ENCODE data around the gene AGPS. TPM values are rescaled to one million over a fixed set of nuclear protein-coding genes. Genes with fewer than 3 reads are reported as not detected.

The AGPS gene
- total and polyA plus RNA-seq, 7 donors: 13.1 to 37.5 (median 22.0) TPM

DNA sequence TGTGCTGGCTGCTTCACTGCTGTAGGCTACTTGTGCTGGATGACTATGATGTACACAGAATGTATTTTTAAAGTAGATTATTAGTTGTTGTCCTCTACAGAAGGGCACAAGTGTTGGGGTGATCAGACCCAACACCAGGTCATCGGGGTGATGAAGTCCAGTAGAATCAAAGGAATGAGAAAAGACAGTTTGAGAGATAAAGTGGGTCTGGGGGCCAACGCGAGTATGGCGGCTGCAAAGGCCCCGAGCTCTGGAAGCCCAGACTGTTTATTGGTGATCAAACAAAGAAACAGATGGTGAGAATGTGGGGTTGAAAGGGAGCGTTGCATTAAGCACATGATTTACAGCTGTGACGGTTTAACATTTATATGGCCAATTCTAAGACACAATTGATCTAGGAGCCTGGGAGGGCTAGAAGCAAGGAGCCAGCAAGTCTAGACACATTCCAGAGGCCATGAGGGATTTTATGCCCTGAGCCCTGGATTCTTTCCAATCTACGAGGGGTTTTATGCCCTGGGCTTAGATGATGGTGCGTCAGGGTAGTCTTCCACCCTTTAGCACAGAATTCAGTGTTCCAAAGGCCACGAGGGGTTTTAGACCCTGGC lies 153.5 kb downstream of the AGPS start:
- intact Hi-C loops (cut with DNase I): no loop called here
- TF ChIP-seq, protein P1, sequence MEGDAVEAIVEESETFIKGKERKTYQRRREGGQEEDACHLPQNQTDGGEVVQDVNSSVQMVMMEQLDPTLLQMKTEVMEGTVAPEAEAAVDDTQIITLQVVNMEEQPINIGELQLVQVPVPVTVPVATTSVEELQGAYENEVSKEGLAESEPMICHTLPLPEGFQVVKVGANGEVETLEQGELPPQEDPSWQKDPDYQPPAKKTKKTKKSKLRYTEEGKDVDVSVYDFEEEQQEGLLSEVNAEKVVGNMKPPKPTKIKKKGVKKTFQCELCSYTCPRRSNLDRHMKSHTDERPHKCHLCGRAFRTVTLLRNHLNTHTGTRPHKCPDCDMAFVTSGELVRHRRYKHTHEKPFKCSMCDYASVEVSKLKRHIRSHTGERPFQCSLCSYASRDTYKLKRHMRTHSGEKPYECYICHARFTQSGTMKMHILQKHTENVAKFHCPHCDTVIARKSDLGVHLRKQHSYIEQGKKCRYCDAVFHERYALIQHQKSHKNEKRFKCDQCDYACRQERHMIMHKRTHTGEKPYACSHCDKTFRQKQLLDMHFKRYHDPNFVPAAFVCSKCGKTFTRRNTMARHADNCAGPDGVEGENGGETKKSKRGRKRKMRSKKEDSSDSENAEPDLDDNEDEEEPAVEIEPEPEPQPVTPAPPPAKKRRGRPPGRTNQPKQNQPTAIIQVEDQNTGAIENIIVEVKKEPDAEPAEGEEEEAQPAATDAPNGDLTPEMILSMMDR (IDR thresholded peaks at IDR 0.05): no peak
- no peak for TF ChIP-seq POLR2A (IDR thresholded peaks at IDR 0.05)

DNA sequence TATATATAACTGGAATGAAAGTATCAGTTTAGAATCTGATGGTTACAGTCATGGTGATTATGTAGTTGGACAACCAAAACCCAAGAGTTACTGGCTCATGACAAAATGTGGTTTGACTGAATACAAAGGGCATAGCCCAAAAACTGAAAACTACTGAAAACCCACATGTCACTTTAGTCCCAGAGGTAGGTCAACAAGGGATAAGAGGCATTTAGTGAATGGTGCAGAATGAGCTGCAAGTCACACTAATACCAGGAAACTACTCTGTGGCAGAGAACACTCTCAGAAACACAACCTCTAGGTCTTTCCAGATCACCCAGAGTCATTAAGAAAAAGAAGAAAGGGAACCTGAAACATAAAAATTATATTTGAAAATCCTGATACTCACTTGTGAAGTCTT lies 154.5 kb downstream of the AGPS start:
- H3K27ac ChIP-seq: no peak overlapping the region
- H3K9me3 ChIP-seq: no peaks in the 10 kb centered on the region
- no peak overlapping the region for H3K4me3 ChIP-seq
- no peaks in the 10 kb centered on the region for H3K27me3 ChIP-seq
- TF ChIP-seq, protein P1 (IDR thresholded peaks at IDR 0.05): no peak
- TF ChIP-seq EP300 (IDR thresholded peaks at IDR 0.05): no peak
- no peak for TF ChIP-seq POLR2AphosphoS5 (IDR thresholded peaks at IDR 0.05)
- TF ChIP-seq POLR2A (IDR thresholded peaks at IDR 0.05): no peak
- intact Hi-C loops (cut with DNase I): no loop called here
- H3K36me3 ChIP-seq: no peaks in the 10 kb centered on the region
- H3K4me1 ChIP-seq: peaks cover 0 to 38% (median 11%) of the 10 kb centered on the region in 4 donors
- DNase-seq: no peak

More for the DNA sequence above, 153.5 kb downstream of the AGPS start:
- H3K4me1 ChIP-seq: peaks cover 0 to 33% (median 5%) of the 10 kb centered on the region in 4 donors
- no peak overlapping the region for H3K27ac ChIP-seq
- H3K4me3 ChIP-seq: no peak overlapping the region
- no peak for DNase-seq
- H3K27me3 ChIP-seq: no peaks in the 10 kb centered on the region
- H3K36me3 ChIP-seq: no peaks in the 10 kb centered on the region
- 84 to 91% methylated on average over 10 of the region's 10 CpGs for WGBS, 2 donors
- H3K9me3 ChIP-seq: no peaks in the 10 kb centered on the region

DNA sequence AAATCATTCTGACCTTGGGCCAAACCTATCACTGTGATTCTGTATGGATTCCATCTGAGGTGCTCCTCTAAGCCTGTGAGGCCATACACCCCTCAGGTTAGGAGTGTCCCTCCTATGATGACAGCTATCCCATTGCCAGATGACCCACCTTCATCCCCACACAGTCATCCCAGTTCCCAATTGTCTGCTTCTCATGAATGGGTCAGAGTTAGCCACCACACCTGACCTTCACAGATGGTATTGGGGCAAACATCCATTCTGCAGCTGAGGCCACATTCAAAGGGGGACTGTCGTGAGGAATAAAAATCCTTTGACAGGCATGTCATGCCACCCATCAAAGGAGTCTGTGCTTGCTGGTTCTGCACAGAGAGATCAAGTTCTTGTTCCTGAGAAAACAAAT lies 155.2 kb downstream of the AGPS start:
- Histone ChIP-seq H3K4me3 (no peak overlapping the region), H3K36me3 (no peaks in the 10 kb centered on the region), H3K27me3 (no peaks in the 10 kb centered on the region), H3K27ac (no peak overlapping the region), H3K9me3 (no peaks in the 10 kb centered on the region), H3K4me1 (peaks cover 0 to 38% (median 11%) of the 10 kb centered on the region in 4 donors)
- 95 to 100% methylated on average over 1 of the region's 1 CpG for WGBS, 2 donors
- intact Hi-C loops (cut with DNase I): no loop called here
- TF ChIP-seq, protein P1 (IDR thresholded peaks at IDR 0.05): no peak
- no peak for TF ChIP-seq EP300 (IDR thresholded peaks at IDR 0.05)
- TF ChIP-seq POLR2A (IDR thresholded peaks at IDR 0.05): no peak
- TF ChIP-seq POLR2AphosphoS5 (IDR thresholded peaks at IDR 0.05): no peak
- no peak for DNase-seq

DNA sequence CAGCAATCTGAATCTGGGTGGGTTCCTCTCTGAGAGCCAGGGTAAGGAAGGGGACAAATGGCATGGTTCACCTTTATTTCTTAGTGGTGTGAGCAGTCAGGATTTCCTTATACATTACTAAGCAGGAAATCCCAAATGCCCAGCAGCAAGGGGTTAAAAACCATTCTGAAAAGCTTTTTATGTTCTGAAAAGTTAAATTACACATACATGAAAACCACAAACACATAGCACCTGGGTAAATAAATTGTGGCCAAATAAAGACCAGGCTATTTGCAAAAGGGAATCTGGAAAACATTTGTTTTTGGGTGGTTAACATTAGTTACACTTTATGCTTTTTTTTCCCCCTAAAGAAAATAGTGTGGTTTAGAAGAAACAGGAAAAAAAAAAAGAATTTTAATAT lies 156.1 kb downstream of the AGPS start:
- no peak overlapping the region for H3K27ac ChIP-seq
- H3K27me3 ChIP-seq: no peaks in the 10 kb centered on the region
- peaks cover 0 to 33% (median 6%) of the 10 kb centered on the region in 4 donors for H3K4me1 ChIP-seq
- H3K4me3 ChIP-seq: no peak overlapping the region
- intact Hi-C loops (cut with DNase I): no loop called here
- no peaks in the 10 kb centered on the region for H3K9me3 ChIP-seq
- no peak for TF ChIP-seq POLR2AphosphoS5 (IDR thresholded peaks at IDR 0.05)
- TF ChIP-seq, protein P1 (IDR thresholded peaks at IDR 0.05): no peak
- TF ChIP-seq POLR2A (IDR thresholded peaks at IDR 0.05): no peak
- no peak for TF ChIP-seq EP300 (IDR thresholded peaks at IDR 0.05)
- DNase-seq: no peak
- no peaks in the 10 kb centered on the region for H3K36me3 ChIP-seq

DNA sequence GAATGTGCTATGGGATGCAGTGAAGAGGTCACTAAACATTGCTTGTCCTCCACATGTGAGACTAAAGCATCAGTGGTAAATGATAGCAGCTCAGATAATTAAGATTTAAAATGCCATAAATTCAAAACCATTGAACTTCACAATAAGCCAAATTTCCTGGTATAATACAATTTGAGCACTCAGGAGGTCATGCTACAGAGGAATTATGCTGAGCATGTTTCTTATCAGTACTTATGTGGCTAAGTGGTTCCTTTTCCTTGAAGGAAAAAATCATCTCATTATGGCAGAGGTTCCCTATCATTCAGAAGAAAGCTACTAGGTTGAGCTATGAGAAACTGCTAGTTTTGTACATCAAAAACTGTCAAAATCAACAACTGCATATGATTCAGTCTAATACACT lies 156.6 kb downstream of the AGPS start:
- Histone ChIP-seq H3K4me1 (peaks cover 0 to 29% (median 6%) of the 10 kb centered on the region in 4 donors), H3K27me3 (no peaks in the 10 kb centered on the region), H3K9me3 (no peaks in the 10 kb centered on the region), H3K27ac (peak overlapping the region in 1 of 4 donors; percentile 52), H3K36me3 (no peaks in the 10 kb centered on the region), H3K4me3 (no peak overlapping the region)
- TF ChIP-seq POLR2A (IDR thresholded peaks at IDR 0.05): no peak
- TF ChIP-seq POLR2AphosphoS5 (IDR thresholded peaks at IDR 0.05): no peak
- TF ChIP-seq EP300 (IDR thresholded peaks at IDR 0.05): no peak
- TF ChIP-seq, protein P1 (IDR thresholded peaks at IDR 0.05): no peak
- DNase-seq: no peak
- intact Hi-C loops (cut with DNase I): no loop called here
